ENCODE results near the gene CCDC74B. TPM values are rescaled to one million over a fixed set of nuclear protein-coding genes. Genes with fewer than 3 reads are reported as not detected.
"Not testable (repeated sequence)": the region's sequence is repeated elsewhere in the genome, so short reads cannot be mapped to it uniquely, and the experiment has no call there.

The CCDC74B gene
- total RNA-seq, 1 donor from 2014 or later = 10.9 TPM

DNA sequence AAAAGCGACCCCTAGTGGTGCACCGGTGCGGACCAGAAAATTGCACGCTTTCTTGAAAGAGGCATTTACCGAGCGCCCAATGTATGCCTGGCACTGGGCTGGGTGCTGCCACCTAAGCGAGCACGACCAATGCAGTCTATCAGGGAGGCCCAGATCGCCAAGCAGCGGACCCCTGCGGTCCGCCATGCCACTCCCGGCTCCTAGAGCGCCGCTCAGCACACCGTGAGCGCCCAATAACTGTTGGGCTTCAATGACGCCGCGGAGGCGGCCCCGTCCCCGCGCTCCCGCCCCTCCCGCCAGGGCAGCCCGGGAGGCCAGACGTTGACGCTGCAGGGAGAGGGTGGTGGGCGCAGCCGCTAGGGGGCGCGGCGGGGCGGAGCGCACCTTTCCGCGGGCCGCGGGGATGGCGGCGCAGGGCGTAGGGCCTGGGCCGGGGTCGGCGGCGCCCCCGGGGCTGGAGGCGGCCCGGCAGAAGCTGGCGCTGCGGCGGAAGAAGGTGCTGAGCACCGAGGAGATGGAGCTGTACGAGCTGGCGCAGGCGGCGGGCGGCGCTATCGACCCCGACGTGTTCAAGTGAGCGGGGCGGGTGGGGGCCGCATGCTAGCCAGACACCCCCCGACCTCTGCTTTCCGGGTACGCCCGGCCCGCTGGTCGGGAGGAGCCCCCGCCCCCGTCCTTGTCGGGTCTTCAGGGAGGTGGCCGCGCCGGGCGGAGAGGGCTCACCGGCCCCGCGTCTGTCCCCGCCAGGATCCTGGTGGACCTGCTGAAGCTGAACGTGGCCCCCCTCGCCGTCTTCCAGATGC, 37.2 kb upstream of the CCDC74B start, which contains the start of gene MZT2B:
Gene MZT2B (plus strand): TSS at position 383 of the 803 bp plus-strand sequence. CDS start 21 bp downstream, at position 404.
- not testable (repeated sequence) for H3K27me3 Mint-ChIP-seq

DNA sequence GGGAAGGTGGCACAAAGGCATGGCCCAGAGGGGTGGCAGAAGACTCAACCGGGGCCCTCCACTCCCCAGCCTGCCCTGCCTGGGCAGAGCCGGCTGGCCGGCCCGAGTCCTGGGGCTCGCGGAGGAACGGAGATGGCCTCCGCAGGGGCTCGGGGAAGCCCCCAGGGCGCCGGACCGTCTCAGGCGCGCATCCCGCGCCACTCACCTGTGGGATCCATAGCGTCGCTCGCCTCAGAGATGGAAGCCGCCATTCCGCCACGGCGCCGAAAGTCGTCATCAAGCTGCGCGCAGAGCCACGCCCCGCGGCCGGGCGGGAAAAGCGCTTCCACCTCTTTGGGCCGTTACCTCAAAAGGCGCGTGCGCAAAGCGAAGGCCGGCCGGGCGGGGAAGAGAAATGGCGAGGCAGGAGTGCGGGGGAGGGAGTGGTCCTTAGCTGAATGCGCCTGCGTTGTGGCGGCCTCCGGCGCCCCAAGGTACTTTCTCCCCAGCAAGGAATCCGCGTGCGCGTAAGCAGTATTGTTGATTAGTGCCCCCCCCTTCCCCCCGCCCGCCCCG, 36.5 kb upstream of the CCDC74B start, which contains the start of gene SMPD4:
Gene SMPD4 (minus strand): TSS at position 278 of the 555 bp plus-strand sequence. CDS start 5,010 bp downstream, outside the sequence.
- no peaks in the 10 kb centered on the region for H3K36me3 Mint-ChIP-seq (ENCODE audit: insufficient read depth)
- H3K27me3 Mint-ChIP-seq = no peaks in the 10 kb centered on the region
- DNase-seq (ENCODE audit: low spot score, unreplicated experiment) = peak; percentile 95
- H3K4me3 Mint-ChIP-seq (ENCODE audit: low read depth) = peak within 1 kb of the TSS; percentile 94
- no peaks in the 10 kb centered on the region for H3K9me3 Mint-ChIP-seq (ENCODE audit: low read depth)
- peak within 1 kb of the TSS; percentile 96 for H3K27ac Mint-ChIP-seq
- TF ChIP-seq, protein P1, sequence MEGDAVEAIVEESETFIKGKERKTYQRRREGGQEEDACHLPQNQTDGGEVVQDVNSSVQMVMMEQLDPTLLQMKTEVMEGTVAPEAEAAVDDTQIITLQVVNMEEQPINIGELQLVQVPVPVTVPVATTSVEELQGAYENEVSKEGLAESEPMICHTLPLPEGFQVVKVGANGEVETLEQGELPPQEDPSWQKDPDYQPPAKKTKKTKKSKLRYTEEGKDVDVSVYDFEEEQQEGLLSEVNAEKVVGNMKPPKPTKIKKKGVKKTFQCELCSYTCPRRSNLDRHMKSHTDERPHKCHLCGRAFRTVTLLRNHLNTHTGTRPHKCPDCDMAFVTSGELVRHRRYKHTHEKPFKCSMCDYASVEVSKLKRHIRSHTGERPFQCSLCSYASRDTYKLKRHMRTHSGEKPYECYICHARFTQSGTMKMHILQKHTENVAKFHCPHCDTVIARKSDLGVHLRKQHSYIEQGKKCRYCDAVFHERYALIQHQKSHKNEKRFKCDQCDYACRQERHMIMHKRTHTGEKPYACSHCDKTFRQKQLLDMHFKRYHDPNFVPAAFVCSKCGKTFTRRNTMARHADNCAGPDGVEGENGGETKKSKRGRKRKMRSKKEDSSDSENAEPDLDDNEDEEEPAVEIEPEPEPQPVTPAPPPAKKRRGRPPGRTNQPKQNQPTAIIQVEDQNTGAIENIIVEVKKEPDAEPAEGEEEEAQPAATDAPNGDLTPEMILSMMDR (IDR thresholded peaks at IDR 0.05; ENCODE audit: unreplicated experiment) = no peak
- H3K4me1 Mint-ChIP-seq (ENCODE audit: low read depth) = peaks cover 16% of the 10 kb centered on the region

More for the DNA sequence above, 37.2 kb upstream of the CCDC74B start, which contains the start of gene MZT2B:
- peaks cover 16% of the 10 kb centered on the region for H3K4me1 Mint-ChIP-seq (ENCODE audit: low read depth)
- peak; percentile 87 for DNase-seq (ENCODE audit: low spot score, unreplicated experiment)
- H3K36me3 Mint-ChIP-seq (ENCODE audit: insufficient read depth); H3K9me3 Mint-ChIP-seq (ENCODE audit: low read depth): not testable (repeated sequence)
- peak within 1 kb of the TSS; percentile 96 for H3K27ac Mint-ChIP-seq
- TF ChIP-seq, protein P1 (IDR thresholded peaks at IDR 0.05; ENCODE audit: unreplicated experiment) = peak; percentile 80
- peak within 1 kb of the TSS; percentile 94 for H3K4me3 Mint-ChIP-seq (ENCODE audit: low read depth)

DNA sequence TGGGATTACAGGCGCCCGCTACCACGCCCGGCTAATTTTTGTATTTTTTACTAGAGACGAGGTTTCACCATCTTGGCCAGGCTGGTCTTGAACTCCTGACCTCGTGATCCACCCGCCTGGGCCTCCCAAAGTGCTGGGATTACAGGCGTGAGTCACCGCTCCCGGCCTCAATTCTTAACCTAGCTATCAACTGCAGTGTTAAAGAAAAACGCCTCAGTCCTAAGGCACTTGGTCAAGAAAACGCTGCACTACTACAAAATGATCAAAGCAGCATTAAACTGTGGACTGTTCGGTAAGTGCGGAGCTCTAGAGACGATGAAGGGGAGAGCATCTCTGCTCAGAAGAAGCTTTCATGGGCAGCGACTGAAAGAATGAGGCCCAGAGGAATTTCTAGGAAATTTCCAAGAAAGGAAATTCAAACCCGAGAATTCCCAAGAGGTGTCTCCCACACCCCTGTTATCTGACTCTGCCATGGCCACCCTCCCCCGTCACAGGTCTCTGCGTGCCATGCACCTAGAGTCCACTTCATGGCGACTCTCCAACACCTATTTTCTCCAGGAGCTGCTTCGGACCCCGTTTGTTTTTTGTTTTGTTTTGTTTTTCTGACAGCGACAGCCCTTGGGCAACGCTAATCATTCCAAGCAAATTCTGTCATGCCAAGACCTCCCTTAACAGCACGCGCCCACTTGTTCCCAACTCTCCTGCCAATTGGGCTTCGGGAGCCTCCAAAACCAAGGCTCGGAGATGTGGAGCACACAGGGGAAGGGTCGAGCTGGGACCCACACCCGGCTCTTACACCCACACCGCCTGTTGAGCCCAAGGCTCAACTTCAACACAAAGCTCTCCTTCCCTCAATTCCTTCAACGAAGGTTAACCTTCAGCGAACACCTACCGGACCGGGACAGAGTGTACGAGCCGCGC, 35.8 kb upstream of the CCDC74B start:
- not testable (repeated sequence) for DNase-seq (ENCODE audit: low spot score, unreplicated experiment)

DNA sequence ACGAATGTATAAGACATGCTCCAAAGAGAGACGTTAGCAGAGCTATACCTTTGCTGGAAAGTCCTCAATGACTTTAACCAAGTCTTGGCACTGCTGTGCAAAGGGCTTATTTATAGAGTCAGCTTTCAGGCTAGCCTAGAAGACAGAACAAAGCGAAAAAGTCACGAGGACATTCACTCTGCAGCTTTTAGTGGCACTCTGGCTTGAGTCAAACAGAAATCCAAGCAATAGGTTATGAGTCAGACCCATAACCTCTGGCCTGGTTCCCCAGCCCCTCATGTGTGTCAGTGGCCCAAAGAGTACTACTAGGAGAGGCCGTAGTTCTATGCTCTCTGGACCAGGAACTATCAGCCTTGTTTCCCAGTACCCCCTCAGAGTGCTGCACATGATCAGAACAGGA, 30.0 kb upstream of the CCDC74B start:
- not testable (repeated sequence) for H3K36me3 Mint-ChIP-seq (ENCODE audit: insufficient read depth); H3K27ac Mint-ChIP-seq; H3K4me3 Mint-ChIP-seq (ENCODE audit: low read depth); H3K9me3 Mint-ChIP-seq (ENCODE audit: low read depth); H3K4me1 Mint-ChIP-seq (ENCODE audit: low read depth); DNase-seq (ENCODE audit: low spot score, unreplicated experiment); H3K27me3 Mint-ChIP-seq

More for the DNA sequence above, 35.8 kb upstream of the CCDC74B start:
- Mint-ChIP-seq H3K4me1 (ENCODE audit: low read depth) (peaks cover 16% of the 10 kb centered on the region), H3K27ac (peak overlapping the region; percentile 96), H3K4me3 (ENCODE audit: low read depth) (peak overlapping the region; percentile 94)
- H3K36me3 Mint-ChIP-seq (ENCODE audit: insufficient read depth); H3K27me3 Mint-ChIP-seq; H3K9me3 Mint-ChIP-seq (ENCODE audit: low read depth): not testable (repeated sequence)

DNA sequence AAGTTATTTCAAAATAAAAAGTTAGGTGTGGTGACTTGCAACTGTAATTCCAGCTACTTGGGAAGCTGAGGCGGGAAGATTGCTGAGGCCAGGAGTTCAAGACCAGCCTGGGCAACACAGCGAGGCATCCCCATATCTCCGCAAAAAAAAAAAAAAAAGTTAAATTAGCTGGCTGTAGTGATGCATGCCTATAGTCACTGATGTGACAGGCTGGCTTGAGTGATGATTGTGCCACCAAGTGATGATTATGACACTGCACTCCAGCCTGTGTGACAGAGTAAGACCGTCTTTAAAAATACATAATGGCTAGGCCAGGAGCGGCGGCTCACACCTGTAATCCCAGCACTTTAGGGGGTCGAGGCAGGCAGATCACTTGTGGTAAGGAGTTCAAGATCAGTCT, 25.0 kb upstream of the CCDC74B start:
- Mint-ChIP-seq H3K4me3 (ENCODE audit: low read depth) (no peak overlapping the region), H3K4me1 (ENCODE audit: low read depth) (no peaks in the 10 kb centered on the region), H3K27me3 (no peaks in the 10 kb centered on the region), H3K36me3 (ENCODE audit: insufficient read depth) (peaks cover 20% of the 10 kb centered on the region), H3K9me3 (ENCODE audit: low read depth) (no peaks in the 10 kb centered on the region), H3K27ac (no peak overlapping the region)
- DNase-seq (ENCODE audit: low spot score, unreplicated experiment) = no peak
- TF ChIP-seq, protein P1 (IDR thresholded peaks at IDR 0.05; ENCODE audit: unreplicated experiment) = no peak

DNA sequence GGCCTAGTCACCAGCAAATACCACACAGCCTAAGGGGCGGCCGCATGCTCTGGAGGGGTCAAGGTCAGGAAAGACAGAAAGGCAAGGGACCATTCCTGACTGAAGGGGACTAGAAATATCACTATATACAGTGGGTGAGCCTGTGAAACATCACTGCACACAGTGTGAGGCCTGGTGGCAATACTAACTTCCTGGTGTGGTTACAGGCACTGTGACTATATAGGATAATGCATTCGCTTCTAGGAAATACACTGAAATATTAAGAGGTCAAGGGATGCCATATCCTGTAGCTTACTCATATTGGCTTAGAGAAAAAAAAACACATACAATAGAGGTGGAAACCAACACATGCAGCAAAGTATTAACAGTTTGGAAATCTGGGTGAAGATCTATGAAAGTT, 24.3 kb upstream of the CCDC74B start:
- not testable (repeated sequence) for H3K27me3 Mint-ChIP-seq; H3K4me1 Mint-ChIP-seq (ENCODE audit: low read depth); H3K9me3 Mint-ChIP-seq (ENCODE audit: low read depth); H3K4me3 Mint-ChIP-seq (ENCODE audit: low read depth); DNase-seq (ENCODE audit: low spot score, unreplicated experiment); H3K27ac Mint-ChIP-seq
- peaks cover 23% of the 10 kb centered on the region for H3K36me3 Mint-ChIP-seq (ENCODE audit: insufficient read depth)

DNA sequence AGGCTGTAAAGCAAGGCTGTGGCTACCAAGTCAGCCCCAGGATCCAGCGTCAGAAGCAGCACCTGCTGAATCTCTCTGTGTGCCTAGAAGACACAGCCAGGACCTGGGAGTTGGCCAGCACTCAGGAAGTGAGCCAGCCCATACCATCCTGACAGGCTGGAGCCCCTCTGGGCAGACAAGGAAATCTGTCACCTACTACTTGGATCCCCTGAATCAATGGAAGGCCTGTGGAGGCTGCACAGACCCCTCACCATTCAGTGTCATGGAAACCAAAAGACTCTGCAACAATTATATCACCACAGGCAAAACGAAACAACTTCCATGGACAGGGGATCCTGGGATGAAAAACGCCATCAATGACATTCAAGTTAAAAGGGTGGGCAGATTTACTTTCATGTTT, 21.7 kb upstream of the CCDC74B start:
- not testable (repeated sequence) for H3K4me3 Mint-ChIP-seq (ENCODE audit: low read depth); H3K9me3 Mint-ChIP-seq (ENCODE audit: low read depth); H3K4me1 Mint-ChIP-seq (ENCODE audit: low read depth); H3K27ac Mint-ChIP-seq; H3K27me3 Mint-ChIP-seq; DNase-seq (ENCODE audit: low spot score, unreplicated experiment)
- H3K36me3 Mint-ChIP-seq (ENCODE audit: insufficient read depth) = peaks cover 21% of the 10 kb centered on the region
